HepG2 (cell line): ENCODE measurements around the gene DCAF7. TPM values are rescaled to one million over a fixed set of nuclear protein-coding genes. Genes with fewer than 3 reads are reported as not detected.
A peak's percentile ranks its signal among the peaks of the same experiment; 100 is the strongest.

Experiments
- ATF6 ChIP-seq: sonication (generic); formaldehyde crosslinking; conservative IDR thresholded peaks from 2 replicates; pipeline ENCODE4 v1.4.0; 2020; ENCODE audit warnings: missing genetic modification reagents
- DDIT3 ChIP-seq: sonication (generic); formaldehyde crosslinking; IDR thresholded peaks from 2 replicates; pipeline ENCODE4 v1.4.0; 2020; ENCODE audit warnings: mild to moderate bottlenecking, missing genetic modification reagents
- HMG20A ChIP-seq: IDR thresholded peaks from 2 replicates; pipeline ENCODE4 v1.6.1; 2016; ENCODE audit warnings: borderline replicate concordance
- KMT2B ChIP-seq: IDR thresholded peaks from 2 replicates; pipeline ENCODE4 v1.6.1; 2016; ENCODE audit warnings: missing genetic modification reagents, missing compliant biosample characterization
- MBNL3 ChIP-seq: fragments of 250-450 bp; sonication (Bioruptor Pico); conservative IDR thresholded peaks from 2 replicates; pipeline ENCODE4 v1.8.0; 2022; ENCODE audit warnings: mild to moderate bottlenecking, inconsistent platforms
- MIXL1 ChIP-seq: IDR thresholded peaks from 2 replicates; pipeline ENCODE4 v1.6.1; 2016
- MTERF4 ChIP-seq: sonication (generic); formaldehyde crosslinking; IDR thresholded peaks from 2 replicates; pipeline ENCODE4 v1.8.0; 2023; ENCODE audit warnings: mild to moderate bottlenecking, missing genetic modification reagents
- PRDM10 ChIP-seq: sonication (generic); formaldehyde crosslinking; IDR thresholded peaks from 2 replicates; pipeline ENCODE4 v1.4.0; 2020; ENCODE audit warnings: low read depth, missing genetic modification reagents
- SMARCE1 ChIP-seq: fragments of 450-650 bp; IDR thresholded peaks from 2 replicates; pipeline ENCODE4 v1.6.1; 2017; ENCODE audit warnings: borderline replicate concordance
- SOX6 ChIP-seq, 2 experiments: fragments of 450-650 bp in 1 of 2; sonication (generic) in 1 of 2; formaldehyde crosslinking in 1 of 2; IDR thresholded peaks; 2 replicates each; pipeline versions ENCODE4 v1.4.0 to v1.6.1; 2017 to 2020; ENCODE audit warnings: antibody characterized with exemption in 1 of 2, mild to moderate bottlenecking in 1 of 2, missing genetic modification reagents in 1 of 2
- TERF1 ChIP-seq: sonication (generic); formaldehyde crosslinking; IDR thresholded peaks from 2 replicates; pipeline ENCODE4 v1.8.0; 2022; ENCODE audit warnings: mild to moderate bottlenecking, missing genetic modification reagents, moderate library complexity
- ZBTB7A ChIP-seq: sonication (generic); formaldehyde crosslinking; IDR thresholded peaks from 2 replicates; pipeline ENCODE4 v1.8.0; 2022; ENCODE audit warnings: mild to moderate bottlenecking, missing genetic modification reagents
- ZFP62 ChIP-seq: sonication (generic); formaldehyde crosslinking; IDR thresholded peaks from 2 replicates; pipeline ENCODE4 v1.4.0; 2020; ENCODE audit warnings: missing genetic modification reagents
- ZNF274 ChIP-seq: sonication (generic); formaldehyde crosslinking; IDR thresholded peaks from 2 replicates; pipeline ENCODE4 v1.5.1; 2020; ENCODE audit warnings: mild to moderate bottlenecking, missing genetic modification reagents
- ZNF33A ChIP-seq: sonication (generic); formaldehyde crosslinking; IDR thresholded peaks from 2 replicates; pipeline ENCODE4 v1.5.1; 2020; ENCODE audit warnings: missing genetic modification reagents, mild to moderate bottlenecking, moderate library complexity, borderline replicate concordance
- ZNF501 ChIP-seq: sonication (generic); formaldehyde crosslinking; IDR thresholded peaks from 2 replicates; pipeline ENCODE4 v1.5.1; 2020; ENCODE audit warnings: mild to moderate bottlenecking, moderate library complexity, missing genetic modification reagents
- ZNF644 ChIP-seq: IDR thresholded peaks from 2 replicates; pipeline ENCODE4 v1.6.1; 2016; ENCODE audit warnings: low read depth
- ZSCAN30 ChIP-seq: sonication (generic); formaldehyde crosslinking; IDR thresholded peaks from 2 replicates; pipeline ENCODE4 v1.5.0; 2020; ENCODE audit warnings: mild to moderate bottlenecking, missing genetic modification reagents
- polyA plus RNA-seq, 8 experiments: library from polyadenylated mRNA; depleted of rRNA in 3 of 8; stranded (reverse) in 7 of 8; unstranded in 1 of 8; fragments of >200 nt; fragmentation: Illumina TruSeq in 4 of 8; extraction: Trizol in 4 of 8; gene quantifications; 2 replicates each; pipeline versions ENCODE4 v1.2.1 to v1.2.3, GENCODE V29; 2011 to 2016; ENCODE audit warnings: low read depth in 4 of 8, missing spikeins in 1 of 8, mixed read lengths in 1 of 8; ENCODE audit not compliant: insufficient read depth in 1 of 8
- total RNA-seq, 5 experiments: library from RNA; depleted of rRNA; stranded (reverse); fragments of >200 nt; fragmentation: Illumina TruSeq; extraction: Trizol; gene quantifications; 2 replicates each; pipeline ENCODE4 v1.2.3, GENCODE V29; 2016; ENCODE audit warnings: low read depth in 1 of 5

DCAF7 gene
- total and polyA plus RNA-seq, 2 of the 13 experiments (the other 11 are each of a cell fraction or from before 2014, with no cell fraction given): 55.2 to 73.4 TPM

GRCh38 chr17:63531022-63531965, 19.0 kb upstream of the DCAF7 start (continued):
- TF ChIP-seq PRDM10 (CRISPR knock-in tag): peak; percentile 78
- TF ChIP-seq ZNF33A (CRISPR knock-in tag): peak; percentile 77; the same call in 1 of the 2 replicates
- 0 out of 2 replicates have a peak, but pooled peaks have one; percentile 26 for TF ChIP-seq DDIT3 (CRISPR knock-in tag)
- no peak; the same call in 1 of the 2 replicates for TF ChIP-seq MBNL3
- 0 out of 2 replicates have a peak, but pooled peaks have one; percentile 66 for TF ChIP-seq ATF6 (CRISPR knock-in tag)
- TF ChIP-seq ZNF274 (CRISPR knock-in tag): peak; percentile 52; the same call in 1 of the 2 replicates
- no peak for TF ChIP-seq ZFP62
- peak; percentile 94 for TF ChIP-seq ZBTB7A (CRISPR knock-in tag)
- TF ChIP-seq ZNF644: peak; percentile 81
- no peak for TF ChIP-seq SOX6 (IDR thresholded peaks at IDR 0.05)
- peak; percentile 95 for TF ChIP-seq SOX6 (CRISPR knock-in tag; IDR thresholded peaks at IDR 0.05)
- no peak for TF ChIP-seq TERF1 (CRISPR knock-in tag)
- TF ChIP-seq ZNF501 (CRISPR knock-in tag): peak; percentile 91
- TF ChIP-seq ZSCAN30: no peak
- TF ChIP-seq HMG20A (CRISPR knock-in tag): peak; percentile 90; the same call in 1 of the 2 replicates
- no peak for TF ChIP-seq SMARCE1
- peak; percentile 63 for TF ChIP-seq KMT2B (CRISPR knock-in tag)
- TF ChIP-seq MTERF4 (CRISPR knock-in tag): peak; percentile 82; the same call in 1 of the 2 replicates
- peak; percentile 82; the same call in 1 of the 2 replicates for TF ChIP-seq MIXL1
